C4-2B (cell line): ENCODE measurements around the gene PDXP.

Source experiments
- ZFX ChIP-seq: fragments of 450-650 bp; IDR thresholded peaks from 2 replicates; pipeline ENCODE4 v1.6.1; 2017
- TF ChIP-seq, protein P1 (sequence below): fragments of 450-650 bp; conservative IDR thresholded peaks from 2 replicates; pipeline ENCODE4 v1.5.1; 2017; ENCODE audit warnings: mild to moderate bottlenecking

DNA sequence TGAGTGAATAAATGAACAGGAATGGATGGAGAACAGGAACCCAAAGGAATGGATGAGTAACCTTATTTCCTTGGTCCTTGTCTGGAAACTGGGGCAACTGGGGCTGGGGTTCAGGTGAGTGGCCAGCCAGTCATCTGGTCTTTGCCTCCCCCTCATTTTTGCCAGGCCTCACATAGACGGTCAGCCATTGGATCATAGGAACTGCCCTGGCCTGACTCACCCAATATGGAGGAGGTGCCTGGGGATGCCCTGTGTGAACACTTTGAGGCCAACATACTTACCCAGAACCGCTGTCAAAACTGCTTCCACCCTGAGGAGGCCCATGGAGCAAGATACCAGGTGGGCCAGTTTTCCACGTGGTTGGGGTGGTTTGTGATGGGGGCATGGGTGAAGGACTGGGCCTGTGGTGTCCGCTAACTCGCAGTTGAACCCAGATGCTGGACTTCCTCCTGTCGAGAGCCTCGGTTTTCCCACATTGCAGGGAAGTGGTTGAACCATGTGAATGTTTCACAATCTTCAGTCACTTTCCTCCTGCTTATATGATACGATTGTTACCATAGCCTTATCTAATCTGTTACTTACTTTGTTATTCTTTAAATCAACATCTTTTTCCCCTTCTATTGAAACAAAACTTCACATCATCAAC, 42.7 kb downstream of the PDXP start:
- TF ChIP-seq, protein P1, sequence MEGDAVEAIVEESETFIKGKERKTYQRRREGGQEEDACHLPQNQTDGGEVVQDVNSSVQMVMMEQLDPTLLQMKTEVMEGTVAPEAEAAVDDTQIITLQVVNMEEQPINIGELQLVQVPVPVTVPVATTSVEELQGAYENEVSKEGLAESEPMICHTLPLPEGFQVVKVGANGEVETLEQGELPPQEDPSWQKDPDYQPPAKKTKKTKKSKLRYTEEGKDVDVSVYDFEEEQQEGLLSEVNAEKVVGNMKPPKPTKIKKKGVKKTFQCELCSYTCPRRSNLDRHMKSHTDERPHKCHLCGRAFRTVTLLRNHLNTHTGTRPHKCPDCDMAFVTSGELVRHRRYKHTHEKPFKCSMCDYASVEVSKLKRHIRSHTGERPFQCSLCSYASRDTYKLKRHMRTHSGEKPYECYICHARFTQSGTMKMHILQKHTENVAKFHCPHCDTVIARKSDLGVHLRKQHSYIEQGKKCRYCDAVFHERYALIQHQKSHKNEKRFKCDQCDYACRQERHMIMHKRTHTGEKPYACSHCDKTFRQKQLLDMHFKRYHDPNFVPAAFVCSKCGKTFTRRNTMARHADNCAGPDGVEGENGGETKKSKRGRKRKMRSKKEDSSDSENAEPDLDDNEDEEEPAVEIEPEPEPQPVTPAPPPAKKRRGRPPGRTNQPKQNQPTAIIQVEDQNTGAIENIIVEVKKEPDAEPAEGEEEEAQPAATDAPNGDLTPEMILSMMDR: no peak
- TF ChIP-seq ZFX: no peak
